ENCODE results near the gene ARL15. TPM values are rescaled to one million over a fixed set of nuclear protein-coding genes. Genes with fewer than 3 reads are reported as not detected.

ARL15 gene
- total RNA-seq, 1 experiment from 2014 or later = 13.0 TPM

DNA sequence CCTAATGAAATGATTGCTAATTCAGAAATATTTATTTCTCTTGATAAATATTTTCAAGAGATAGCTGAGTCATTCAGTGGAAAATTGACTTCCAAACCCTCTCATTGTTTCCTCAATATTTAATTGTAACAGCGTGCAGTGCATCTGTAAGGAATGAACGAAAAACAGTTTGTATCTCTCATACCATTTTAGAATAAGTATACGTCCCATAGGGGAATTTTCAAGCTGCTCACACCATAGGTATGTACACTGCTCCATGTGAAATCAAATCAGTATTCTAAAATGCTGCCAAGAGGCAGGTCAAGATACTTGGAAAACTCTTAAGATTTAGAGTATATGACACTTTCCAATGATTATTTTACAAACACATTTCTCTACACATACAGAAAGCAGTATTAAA is 202.2 kb downstream of the ARL15 start:
- H3K23ac ChIP-seq (ENCODE audit: insufficient read length, low read depth, low read length) = no peak overlapping the region
- H4K8ac ChIP-seq (replicated peaks; ENCODE audit: insufficient read length, low read depth, low read length) = no peak overlapping the region
- no peaks in the 10 kb centered on the region for H3K9me3 ChIP-seq (ENCODE audit: control insufficient read depth, low read depth, low read length)
- Mint-ChIP-seq H3K27me3 (ENCODE audit: low read depth) (no peaks in the 10 kb centered on the region), H3K9me3 (peaks cover 3 to 8% of the 10 kb centered on the region in 2 experiments; a peak in 4 of 5 replicates), H3K27ac (no peak overlapping the region), H3K4me1 (peaks cover 4 to 10% of the 10 kb centered on the region in 2 experiments), H3K36me3 (ENCODE audit: insufficient read depth in 1 of 3, low read depth in 3 of 3) (peaks cover 4 to 12% (median 11%) of the 10 kb centered on the region in 3 experiments; a peak in 4 of 7 replicates), H3K4me3 (no peak overlapping the region)
- no peak overlapping the region for H2BK120ac ChIP-seq (ENCODE audit: low read depth, low read length, poor library complexity, severe bottlenecking)
- no peak overlapping the region for H3K27ac ChIP-seq (ENCODE audit: insufficient read length, low read depth, low read length)
- H2AFZ ChIP-seq (ENCODE audit: low read length) = no peak overlapping the region
- DNase-seq = no peak
- H4K5ac ChIP-seq (ENCODE audit: insufficient read length, low read depth, low read length) = no peak overlapping the region
- H3K14ac ChIP-seq (ENCODE audit: insufficient read depth, low read length) = no peak overlapping the region
- no peak overlapping the region for H3K4ac ChIP-seq (ENCODE audit: low read depth, low read length)
- no peak overlapping the region for H3T11ph ChIP-seq (ENCODE audit: low read length)
- H3K27me3 ChIP-seq (ENCODE audit: insufficient read depth, low read length) = no peaks in the 10 kb centered on the region
- H3K79me1 ChIP-seq (ENCODE audit: insufficient read depth, low read depth, low read length, poor library complexity, severe bottlenecking) = no peaks in the 10 kb centered on the region
- H3K18ac ChIP-seq (ENCODE audit: insufficient read length, low read depth, low read length) = no peak overlapping the region
- H2AK5ac ChIP-seq (ENCODE audit: insufficient read length, low read length) = no peak overlapping the region
- H3K56ac ChIP-seq (ENCODE audit: insufficient read length, low read depth, low read length) = no peak overlapping the region
- no peaks in the 10 kb centered on the region for H3K23me2 ChIP-seq (ENCODE audit: insufficient read length, low read depth, low read length, poor library complexity, severe bottlenecking)
- no peak overlapping the region for H3K4me2 ChIP-seq (ENCODE audit: insufficient read depth, insufficient read length, low read length)
- H2BK12ac ChIP-seq (ENCODE audit: insufficient read length, low read depth, low read length) = no peak overlapping the region
- WGBS (ENCODE audit: extremely low coverage, insufficient read length, low lambda C conversion rate) = no CpG with 5 or more reads among the region's 3 CpGs
- no peaks in the 10 kb centered on the region for H4K20me1 ChIP-seq (ENCODE audit: control insufficient read depth, insufficient read depth, insufficient read length)
- TF ChIP-seq, protein P1, sequence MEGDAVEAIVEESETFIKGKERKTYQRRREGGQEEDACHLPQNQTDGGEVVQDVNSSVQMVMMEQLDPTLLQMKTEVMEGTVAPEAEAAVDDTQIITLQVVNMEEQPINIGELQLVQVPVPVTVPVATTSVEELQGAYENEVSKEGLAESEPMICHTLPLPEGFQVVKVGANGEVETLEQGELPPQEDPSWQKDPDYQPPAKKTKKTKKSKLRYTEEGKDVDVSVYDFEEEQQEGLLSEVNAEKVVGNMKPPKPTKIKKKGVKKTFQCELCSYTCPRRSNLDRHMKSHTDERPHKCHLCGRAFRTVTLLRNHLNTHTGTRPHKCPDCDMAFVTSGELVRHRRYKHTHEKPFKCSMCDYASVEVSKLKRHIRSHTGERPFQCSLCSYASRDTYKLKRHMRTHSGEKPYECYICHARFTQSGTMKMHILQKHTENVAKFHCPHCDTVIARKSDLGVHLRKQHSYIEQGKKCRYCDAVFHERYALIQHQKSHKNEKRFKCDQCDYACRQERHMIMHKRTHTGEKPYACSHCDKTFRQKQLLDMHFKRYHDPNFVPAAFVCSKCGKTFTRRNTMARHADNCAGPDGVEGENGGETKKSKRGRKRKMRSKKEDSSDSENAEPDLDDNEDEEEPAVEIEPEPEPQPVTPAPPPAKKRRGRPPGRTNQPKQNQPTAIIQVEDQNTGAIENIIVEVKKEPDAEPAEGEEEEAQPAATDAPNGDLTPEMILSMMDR (conservative IDR thresholded peaks at IDR 0.05) = no peak
- H2BK20ac ChIP-seq (ENCODE audit: low read depth, low read length, poor library complexity, severe bottlenecking) = no peak overlapping the region
- H2BK15ac ChIP-seq (ENCODE audit: low read depth, low read length) = no peak overlapping the region
- H3K79me2 ChIP-seq (ENCODE audit: insufficient read depth, low read length) = no peaks in the 10 kb centered on the region
- H3K9ac ChIP-seq (ENCODE audit: extremely low read depth, insufficient read length, low read length) = no peak overlapping the region
- H2BK5ac ChIP-seq (ENCODE audit: insufficient read length, low read length) = no peak overlapping the region
- peaks cover 3% of the 10 kb centered on the region; the same call in 1 of the 2 replicates for H3K4me1 ChIP-seq (ENCODE audit: insufficient read depth, low read length)
- H4K91ac ChIP-seq (ENCODE audit: insufficient read length, low read depth, low read length) = no peak overlapping the region
